GM03348 (cell line): Measurements from ENCODE around the gene UBASH3A.

Experiments
- DNase-seq: peaks from one replicate; pipeline ENCODE4 v3.0.0; 2012; ENCODE audit warnings: low spot score

Gene UBASH3A

GRCh38 chr21:42491328-42491727 is 87.6 kb downstream of the UBASH3A start:
- DNase-seq: no peak

DNA sequence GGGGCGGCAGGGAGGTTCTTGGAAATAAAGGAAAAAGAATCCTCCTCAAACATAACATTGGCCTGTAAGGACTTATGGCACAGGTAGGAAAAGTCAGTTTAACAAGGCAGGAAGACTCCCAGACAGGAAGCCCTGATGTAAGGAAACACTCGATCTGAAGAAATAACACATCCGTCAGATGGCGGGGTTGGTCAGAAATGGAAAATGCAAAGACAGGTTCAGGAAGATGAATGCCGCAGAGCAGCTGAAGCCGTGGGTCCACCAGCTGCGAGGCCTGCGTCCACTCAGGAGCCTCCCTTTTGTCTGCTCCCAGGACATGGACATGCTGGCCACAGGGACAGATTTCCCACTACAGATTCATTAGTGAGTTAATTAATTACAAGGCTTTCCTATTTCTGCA is 88.5 kb downstream of the UBASH3A start:
- no peak for DNase-seq

DNA sequence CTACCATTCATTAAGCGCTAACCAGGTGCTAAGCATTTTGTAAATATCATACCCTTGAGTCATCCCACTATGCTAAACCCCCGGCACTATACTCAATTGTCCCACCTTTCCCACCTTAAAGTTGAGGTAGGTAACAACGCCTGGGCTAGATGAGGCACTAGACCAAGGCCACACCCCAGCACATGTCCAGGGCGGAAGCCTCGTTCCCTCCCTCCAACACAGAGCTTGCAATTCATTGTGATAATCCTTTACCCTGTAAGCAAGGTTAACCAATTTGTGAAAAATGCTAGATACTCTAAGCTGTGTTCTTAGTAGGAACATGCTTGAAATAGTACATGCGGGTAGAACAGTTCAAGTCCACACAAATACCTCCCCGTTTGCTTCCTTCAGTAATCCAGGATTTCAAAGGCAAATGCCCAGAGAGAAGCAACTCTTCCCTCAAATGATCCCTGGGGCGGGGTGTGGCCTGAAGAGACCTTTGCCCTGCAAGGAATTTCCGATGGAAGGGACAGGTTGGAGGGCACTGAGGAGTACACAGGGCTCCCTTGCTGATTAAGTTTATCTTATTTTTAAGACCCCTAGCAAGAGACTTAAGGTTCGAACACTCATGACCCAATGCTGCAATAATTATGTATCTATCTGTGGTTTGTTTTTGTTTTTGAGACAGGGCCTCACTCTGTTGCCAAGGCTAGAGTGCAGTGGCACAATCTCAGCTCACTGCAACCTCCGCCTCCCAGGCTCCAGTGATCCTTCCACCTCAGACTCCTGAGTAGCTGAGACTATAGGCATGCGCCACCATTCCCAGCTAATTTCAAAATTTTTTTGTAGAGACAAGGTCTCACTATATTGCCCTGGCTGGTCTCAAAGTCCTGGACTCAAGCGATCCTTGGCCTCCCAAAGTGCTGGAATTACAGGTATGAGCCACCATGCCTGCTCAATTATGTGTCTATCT is 89.7 kb downstream of the UBASH3A start:
- no peak for DNase-seq

DNA sequence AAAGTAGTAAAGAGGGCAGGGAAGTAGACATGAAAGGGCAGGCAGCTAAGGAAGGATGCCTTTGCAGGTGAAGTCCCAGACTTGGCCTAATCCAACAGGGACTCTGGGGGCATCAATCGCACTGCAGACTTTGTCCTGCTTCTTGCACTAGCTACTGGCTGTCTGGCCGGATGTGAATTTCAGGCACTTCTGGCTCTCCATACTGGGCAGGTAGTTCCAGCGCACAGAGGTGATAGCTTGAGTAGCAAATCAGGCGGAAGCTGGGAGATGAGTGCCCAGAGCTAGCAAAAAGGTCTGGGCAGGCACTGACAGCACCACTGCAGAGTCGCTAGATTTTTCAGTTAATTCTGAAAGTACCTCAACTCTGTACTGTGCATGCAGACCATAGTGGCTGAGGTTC is 91.3 kb downstream of the UBASH3A start:
- DNase-seq: no peak

DNA sequence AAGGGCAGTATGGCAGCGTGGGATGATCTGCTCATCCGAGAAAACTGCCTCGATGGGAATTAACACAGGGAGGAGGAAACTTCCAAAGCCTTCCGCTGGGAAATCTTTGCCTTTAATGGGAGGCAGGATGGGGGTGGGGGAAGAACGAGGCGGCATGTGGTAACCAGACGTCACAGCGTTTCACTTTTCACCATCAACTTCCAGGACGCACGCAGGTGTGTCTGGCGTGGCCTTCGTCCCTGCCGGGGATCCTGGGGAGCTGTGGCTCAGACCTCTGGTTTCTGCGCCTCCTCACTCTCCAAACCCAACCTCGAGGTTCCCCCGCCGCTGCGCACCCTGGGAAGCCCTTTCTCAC is 92.0 kb downstream of the UBASH3A start:
- peak; percentile 37 for DNase-seq

DNA sequence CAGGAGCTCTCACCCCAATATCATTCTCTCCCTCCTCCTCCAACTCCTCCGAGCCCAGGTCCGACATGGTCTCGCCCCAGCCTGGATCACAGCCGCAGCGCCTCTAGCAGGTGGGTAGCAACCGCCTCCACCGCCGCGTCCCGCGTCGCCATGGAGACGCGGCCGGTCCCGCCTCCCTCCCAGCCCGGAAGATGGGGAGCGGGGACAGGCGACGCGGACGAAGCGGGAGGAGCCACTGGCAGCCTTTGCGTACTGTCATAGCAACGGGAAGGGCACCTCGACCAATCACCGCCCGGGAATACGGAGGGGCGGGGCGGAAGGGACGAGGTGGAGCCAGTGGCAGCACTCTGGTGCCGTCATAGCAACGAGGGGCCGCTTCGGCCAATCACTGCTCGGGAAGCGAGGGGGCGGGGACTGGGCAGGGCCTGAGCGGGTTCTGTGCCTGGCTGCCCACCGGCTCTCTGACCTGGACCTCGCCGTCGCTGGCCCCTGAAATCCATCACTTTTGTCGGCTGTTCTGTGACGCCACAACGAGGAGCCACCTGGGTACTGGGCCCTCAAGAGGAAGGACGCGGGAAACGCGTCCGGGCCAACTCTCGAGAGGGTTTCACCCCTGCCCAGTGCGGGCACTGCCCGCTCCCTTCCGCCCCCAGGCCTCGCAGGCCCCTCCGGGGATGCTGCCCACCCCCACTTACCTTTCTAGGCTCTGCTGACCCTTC is 92.6 kb downstream of the UBASH3A start, which contains the start of gene RSPH1:
Gene RSPH1, minus strand, starts transcription at position 105 of the 719 bp plus-strand sequence. Its CDS starts 38 bp downstream, at position 67.
- peak; percentile 99 for DNase-seq

DNA sequence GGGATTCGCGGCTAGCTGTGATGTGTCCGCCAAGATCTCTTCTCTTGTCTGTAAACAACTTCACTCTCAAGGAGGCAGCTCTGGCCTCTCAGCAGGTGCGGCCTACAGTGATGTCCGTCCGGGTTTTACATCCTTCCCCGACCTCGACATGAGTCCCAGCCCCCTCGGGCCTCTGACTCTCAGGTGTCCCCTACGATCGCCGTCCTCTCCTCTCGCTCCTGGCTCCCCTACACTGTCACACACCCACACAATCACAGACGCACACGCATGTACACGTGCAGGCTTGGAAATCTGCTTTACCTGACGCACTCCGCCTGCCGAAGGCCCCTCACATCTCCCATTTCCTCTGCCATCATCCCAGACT is 93.1 kb downstream of the UBASH3A start:
- DNase-seq: no peak
